A375 (cell line): Measurements from ENCODE around the gene PWWP3B. TPM values are rescaled to one million over a fixed set of nuclear protein-coding genes. Genes with fewer than 3 reads are reported as not detected.

Experiments
- total RNA-seq: library from RNA; depleted of rRNA; stranded (reverse); fragments of >200 nt; shearing (Covaris generic); gene quantifications from 2 replicates; pipeline ENCODE4 v1.2.3, GENCODE V29; 2014; rRNA removed

PWWP3B gene
- not detected in 2 replicates for total RNA-seq

GRCh38 chrX:106168107-106168506 lies at the start of gene PWWP3B:
TSS of gene PWWP3B (plus strand) at chrX:106168305. CDS start at chrX:106205433, 37,128 bp downstream.

Other genes with a start within 250 kb of the PWWP3B start
- not detected in 2 replicates for gene SERPINA7, start 129.6 kb upstream of the PWWP3B start, total RNA-seq